Dendritic cell treated with granulocyte-macrophage colony-stimulating factor and Interleukin-4, amounts not matched to agents 40 ng/mL and 50 ng/mL, for 4 days (primary cell): ENCODE data around the gene IQGAP2.

Source experiments
- H3K27ac Mint-ChIP-seq: one replicate; pipeline ENCODE4 v1.8.0; 2022; ENCODE audit warnings: mild to moderate bottlenecking, mixed read lengths
- H3K27me3 Mint-ChIP-seq: one replicate; pipeline ENCODE4 v1.8.0; 2022; ENCODE audit warnings: mild to moderate bottlenecking, mixed read lengths
- H3K36me3 Mint-ChIP-seq: one replicate; pipeline ENCODE4 v1.8.0; 2022; ENCODE audit warnings: low read depth, mixed read lengths
- H3K4me1 Mint-ChIP-seq: one replicate; pipeline ENCODE4 v1.8.0; 2022; ENCODE audit warnings: low read depth, mixed read lengths
- H3K4me3 Mint-ChIP-seq: one replicate; pipeline ENCODE4 v1.8.0; 2022; ENCODE audit warnings: mild to moderate bottlenecking, moderate library complexity, mixed read lengths
- H3K9me3 Mint-ChIP-seq: one replicate; pipeline ENCODE4 v1.8.0; 2022; ENCODE audit warnings: mixed read lengths
- intact Hi-C: fragments of 100-400 bp; cut with micrococcal nuclease; formaldehyde crosslinking; loops from one replicate; pipeline ENCODE4 v1.15.0; 2022

The IQGAP2 gene

DNA sequence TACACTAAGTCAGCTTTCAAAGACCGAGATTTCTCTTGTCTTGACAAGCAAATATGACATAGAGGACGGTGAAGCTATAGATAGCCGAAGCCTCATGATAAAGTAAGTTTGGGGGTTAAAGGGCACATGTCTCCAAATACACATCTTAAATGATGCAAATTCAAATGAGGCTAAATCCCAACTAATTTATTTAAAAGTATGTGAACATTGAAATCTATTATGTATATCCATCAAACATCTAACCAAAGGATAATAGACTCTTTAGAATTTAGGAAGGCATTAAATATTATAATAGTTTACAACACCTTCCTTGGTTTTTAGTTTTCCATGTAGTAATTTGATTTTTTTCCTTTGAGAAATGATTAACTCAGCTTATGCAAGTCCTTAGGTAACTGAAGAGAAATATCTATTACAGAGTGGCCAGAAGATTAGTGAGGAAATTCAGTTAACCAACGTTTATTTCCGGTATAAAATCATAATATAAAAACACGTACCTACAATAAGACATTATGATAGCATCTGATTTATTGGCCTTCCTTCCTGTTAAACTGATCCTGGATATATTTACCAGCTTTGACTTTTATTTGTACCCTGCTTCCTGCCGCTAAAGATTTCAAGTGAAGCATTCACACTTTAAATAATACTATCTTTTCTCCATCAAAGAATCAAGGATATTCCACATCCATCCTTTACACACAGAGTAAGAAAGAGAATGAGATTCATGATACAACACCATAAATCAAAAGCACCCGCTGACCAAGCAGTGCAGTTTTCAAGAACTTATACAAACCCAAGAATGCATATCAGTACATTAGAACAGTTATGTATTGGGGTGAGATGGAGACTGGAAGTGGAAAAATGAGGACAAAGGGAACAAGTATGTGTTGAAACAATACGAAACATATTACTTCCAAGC is 281.0 kb downstream of the IQGAP2 start:
- H3K4me3 Mint-ChIP-seq = no peak overlapping the region
- no peak overlapping the region for H3K27ac Mint-ChIP-seq
- intact Hi-C loops = loop anchor here (2.0 kb wide), 1 partner anchor 73 kb away; no protein-coding TSS in a partner anchor
- no peaks in the 10 kb centered on the region for H3K4me1 Mint-ChIP-seq
- no peaks in the 10 kb centered on the region for H3K27me3 Mint-ChIP-seq
- peaks cover 89% of the 10 kb centered on the region for H3K36me3 Mint-ChIP-seq
- no peaks in the 10 kb centered on the region for H3K9me3 Mint-ChIP-seq

DNA sequence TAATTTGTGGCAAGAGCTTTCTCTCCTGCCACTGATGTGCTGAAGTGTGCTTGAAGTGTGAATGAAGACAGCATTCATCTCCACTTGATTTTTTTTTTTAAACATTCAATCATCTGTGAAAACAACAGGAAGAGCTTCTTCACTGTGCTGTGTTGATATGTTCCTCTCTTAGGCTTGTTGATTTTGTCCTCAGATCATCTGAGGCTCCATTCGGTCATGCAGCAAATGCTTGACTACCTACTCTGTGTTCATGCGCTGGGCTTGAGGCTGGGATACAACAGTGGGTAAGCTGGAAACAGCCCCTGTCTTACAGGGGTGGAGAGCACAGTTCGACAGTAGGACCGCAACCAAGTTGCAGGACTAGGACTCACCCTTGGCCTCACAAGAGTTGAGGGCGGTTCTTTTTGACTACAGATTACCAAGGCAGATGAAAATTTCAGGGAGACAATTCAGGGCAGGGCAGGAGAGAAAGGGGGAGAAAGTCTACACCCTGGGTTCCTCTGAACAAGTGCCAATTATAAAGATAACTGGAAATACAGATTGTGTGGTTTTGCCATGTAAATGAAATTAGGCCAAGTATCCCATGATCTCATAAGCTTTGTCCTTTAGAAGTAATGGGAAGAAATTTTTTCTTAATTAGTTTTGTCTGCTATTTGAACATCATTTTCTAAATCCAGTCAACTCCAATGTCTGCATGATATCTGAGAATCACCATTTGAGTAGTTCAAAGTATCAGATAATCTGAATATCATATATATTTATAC is 281.9 kb downstream of the IQGAP2 start:
- intact Hi-C loops = no loop called here
- Mint-ChIP-seq H3K9me3 (no peaks in the 10 kb centered on the region), H3K4me3 (no peak overlapping the region), H3K36me3 (peaks cover 85% of the 10 kb centered on the region), H3K4me1 (no peaks in the 10 kb centered on the region), H3K27me3 (no peaks in the 10 kb centered on the region), H3K27ac (no peak overlapping the region)

DNA sequence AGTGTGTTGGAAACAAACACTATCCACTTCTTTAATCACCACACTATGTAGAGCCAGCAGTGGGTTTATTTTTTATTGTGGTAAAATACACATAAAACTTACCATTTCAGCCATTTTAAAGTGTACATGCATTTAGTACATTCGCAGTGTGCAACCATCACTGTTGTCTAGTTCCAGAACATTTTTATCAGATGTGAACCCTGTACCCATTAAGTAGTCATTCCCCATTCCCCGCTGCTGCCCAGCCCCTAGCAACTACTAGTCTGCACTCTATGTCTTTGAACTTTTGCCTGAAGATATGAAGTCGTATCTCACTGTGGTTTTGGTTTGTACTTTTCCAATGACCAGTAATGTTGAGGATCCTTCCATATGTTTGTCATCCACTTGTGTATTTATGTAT is 282.6 kb downstream of the IQGAP2 start:
- Mint-ChIP-seq H3K4me3 (no peak overlapping the region), H3K36me3 (peaks cover 85% of the 10 kb centered on the region), H3K9me3 (no peaks in the 10 kb centered on the region), H3K27ac (no peak overlapping the region), H3K4me1 (no peaks in the 10 kb centered on the region), H3K27me3 (no peaks in the 10 kb centered on the region)
- intact Hi-C loops = no loop called here

DNA sequence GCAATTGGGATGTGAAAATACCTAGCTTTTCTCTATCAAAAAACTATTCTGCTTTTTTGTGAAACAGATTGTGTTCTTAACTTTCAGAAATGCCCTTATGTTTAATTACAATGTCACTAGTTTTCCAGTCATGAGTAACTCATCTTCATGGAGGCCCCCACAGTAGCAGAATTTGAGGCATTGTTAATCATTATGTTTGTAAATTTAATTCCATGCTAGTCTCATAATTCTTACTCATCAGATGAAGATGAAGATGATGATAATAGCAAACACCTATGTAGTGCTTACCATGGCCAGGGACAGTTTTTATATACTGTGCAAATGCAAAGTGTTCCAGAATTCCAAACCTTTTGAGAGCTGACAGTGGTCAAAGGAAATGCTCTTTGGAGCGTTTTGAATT is 285.1 kb downstream of the IQGAP2 start:
- Mint-ChIP-seq H3K27me3 (no peaks in the 10 kb centered on the region), H3K9me3 (no peaks in the 10 kb centered on the region), H3K4me1 (no peaks in the 10 kb centered on the region), H3K36me3 (peaks cover 87% of the 10 kb centered on the region), H3K27ac (no peak overlapping the region), H3K4me3 (no peak overlapping the region)
- intact Hi-C loops = no loop called here

DNA sequence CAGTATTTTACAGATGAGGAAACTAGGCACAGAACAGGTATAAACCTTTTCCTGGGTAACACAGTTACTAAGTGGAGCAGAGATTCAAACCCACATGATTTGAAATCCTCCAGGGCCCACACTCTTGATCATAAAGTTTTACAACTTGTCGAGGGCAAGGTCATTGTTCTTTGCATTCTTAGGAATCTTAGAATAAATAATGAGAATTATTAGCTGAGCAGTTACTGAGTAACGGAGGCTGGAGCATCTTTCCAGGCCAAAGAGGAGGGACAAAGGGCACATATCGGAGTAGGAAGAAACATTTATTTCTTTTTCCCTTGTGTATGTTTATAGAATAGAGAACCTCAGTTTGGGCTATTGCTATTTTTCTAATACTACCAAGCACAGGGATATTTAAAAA is 285.8 kb downstream of the IQGAP2 start:
- H3K4me3 Mint-ChIP-seq = no peak overlapping the region
- no peaks in the 10 kb centered on the region for H3K9me3 Mint-ChIP-seq
- H3K27me3 Mint-ChIP-seq = no peaks in the 10 kb centered on the region
- H3K4me1 Mint-ChIP-seq = no peaks in the 10 kb centered on the region
- intact Hi-C loops = no loop called here
- no peak overlapping the region for H3K27ac Mint-ChIP-seq
- H3K36me3 Mint-ChIP-seq = peaks cover 82% of the 10 kb centered on the region

DNA sequence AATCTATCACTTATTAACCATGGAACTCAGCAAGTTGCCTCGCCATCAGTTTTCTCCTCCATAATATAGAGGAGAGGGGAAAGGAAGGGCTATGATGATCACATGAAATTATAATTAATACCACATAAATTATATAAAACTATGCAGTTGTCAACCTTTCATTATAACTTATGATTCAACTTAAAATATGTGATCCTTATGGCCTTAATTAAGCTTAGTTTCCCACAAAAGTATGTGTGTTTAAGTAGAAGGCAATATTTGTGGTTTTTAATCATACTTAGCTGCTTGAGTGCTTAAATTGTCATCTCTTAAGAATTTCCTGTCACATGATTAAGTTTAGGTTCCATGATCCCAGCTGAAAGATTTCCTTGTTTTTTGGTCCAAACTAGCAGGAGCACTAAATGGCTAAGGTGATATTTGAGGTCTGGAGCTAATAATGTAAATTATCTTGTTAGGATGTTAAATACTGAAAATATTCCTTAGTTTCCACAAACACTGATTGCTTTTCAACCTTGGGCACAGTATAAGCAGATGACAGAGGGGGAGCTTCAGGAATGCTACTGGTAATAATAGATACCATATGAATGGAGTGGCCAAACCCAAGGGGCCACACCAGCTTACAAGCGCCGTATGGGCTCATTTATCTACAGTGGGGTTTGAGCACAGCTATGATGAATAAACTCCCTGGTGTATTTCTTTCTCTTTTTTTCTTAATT is 286.4 kb downstream of the IQGAP2 start:
- no peak overlapping the region for H3K27ac Mint-ChIP-seq
- H3K36me3 Mint-ChIP-seq = peaks cover 78% of the 10 kb centered on the region
- intact Hi-C loops = no loop called here
- H3K4me3 Mint-ChIP-seq = no peak overlapping the region
- no peaks in the 10 kb centered on the region for H3K27me3 Mint-ChIP-seq
- H3K4me1 Mint-ChIP-seq = no peaks in the 10 kb centered on the region
- no peaks in the 10 kb centered on the region for H3K9me3 Mint-ChIP-seq

DNA sequence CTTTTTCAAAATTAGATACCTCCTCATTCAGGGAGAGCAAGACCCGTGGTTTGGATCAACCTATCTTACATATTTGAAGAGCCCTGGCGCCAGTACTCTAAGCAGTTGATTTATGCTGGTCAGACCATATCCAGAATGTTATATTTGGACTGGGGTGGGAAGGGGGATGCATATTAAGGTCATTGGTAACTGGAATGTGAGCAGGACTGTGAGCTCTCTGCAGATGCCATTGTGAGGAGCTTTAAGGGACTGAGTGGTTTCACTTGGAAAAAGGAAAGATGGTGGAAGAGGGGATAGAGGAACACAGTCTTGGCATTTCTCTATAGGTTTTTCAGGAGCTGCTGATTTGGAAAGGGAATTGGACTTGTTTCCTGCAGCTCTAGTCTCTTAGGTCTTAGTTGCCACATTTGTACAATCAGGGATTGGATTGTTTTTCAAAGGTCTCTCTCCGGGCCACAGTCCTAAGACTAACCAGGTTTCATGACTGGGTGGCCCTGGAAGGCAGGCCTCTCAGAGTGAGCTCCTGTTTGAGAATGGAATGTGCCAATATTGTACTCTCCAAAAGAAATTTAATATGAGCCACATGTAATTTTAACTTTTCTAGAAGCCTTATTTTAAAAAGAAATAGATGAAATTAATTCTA is 287.1 kb downstream of the IQGAP2 start:
- intact Hi-C loops = no loop called here
- Mint-ChIP-seq H3K36me3 (peaks cover 76% of the 10 kb centered on the region), H3K9me3 (no peaks in the 10 kb centered on the region), H3K4me3 (no peak overlapping the region), H3K27ac (no peak overlapping the region), H3K27me3 (no peaks in the 10 kb centered on the region), H3K4me1 (no peaks in the 10 kb centered on the region)

DNA sequence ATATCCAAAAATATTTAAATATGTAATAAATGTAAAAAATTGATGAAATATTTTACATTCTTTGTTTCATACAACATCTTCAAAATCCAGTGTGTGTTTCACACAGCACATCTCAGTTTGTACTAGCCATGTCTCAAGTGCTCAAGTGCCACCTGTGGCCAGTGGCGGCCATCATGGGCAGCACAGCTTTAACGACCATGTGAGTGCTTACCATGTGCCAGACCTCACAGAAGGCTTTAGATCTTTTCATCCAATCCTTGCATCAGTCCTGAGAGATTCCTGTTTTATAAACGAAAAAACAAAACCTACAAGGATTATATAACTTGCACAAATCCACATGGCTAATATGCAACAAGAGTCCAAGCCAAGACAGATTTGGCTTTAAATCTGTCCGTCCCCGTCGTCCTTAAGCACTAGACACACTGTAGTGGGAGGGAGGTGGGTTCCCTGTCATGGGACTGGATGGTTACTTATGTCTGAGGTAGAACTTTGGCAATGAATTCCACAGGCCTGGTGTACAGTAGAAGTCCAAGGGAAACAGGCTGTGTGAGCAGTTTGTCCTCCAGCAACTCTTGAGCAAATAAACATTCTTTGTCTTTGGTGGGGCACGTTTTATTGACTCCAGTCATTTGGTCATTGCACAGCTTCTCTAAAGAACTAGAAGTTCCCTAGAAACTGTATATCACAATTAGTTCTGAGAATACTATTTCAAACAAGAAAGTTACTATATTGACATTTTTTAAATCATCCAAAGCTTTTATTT is 287.8 kb downstream of the IQGAP2 start:
- H3K27ac Mint-ChIP-seq = no peak overlapping the region

DNA sequence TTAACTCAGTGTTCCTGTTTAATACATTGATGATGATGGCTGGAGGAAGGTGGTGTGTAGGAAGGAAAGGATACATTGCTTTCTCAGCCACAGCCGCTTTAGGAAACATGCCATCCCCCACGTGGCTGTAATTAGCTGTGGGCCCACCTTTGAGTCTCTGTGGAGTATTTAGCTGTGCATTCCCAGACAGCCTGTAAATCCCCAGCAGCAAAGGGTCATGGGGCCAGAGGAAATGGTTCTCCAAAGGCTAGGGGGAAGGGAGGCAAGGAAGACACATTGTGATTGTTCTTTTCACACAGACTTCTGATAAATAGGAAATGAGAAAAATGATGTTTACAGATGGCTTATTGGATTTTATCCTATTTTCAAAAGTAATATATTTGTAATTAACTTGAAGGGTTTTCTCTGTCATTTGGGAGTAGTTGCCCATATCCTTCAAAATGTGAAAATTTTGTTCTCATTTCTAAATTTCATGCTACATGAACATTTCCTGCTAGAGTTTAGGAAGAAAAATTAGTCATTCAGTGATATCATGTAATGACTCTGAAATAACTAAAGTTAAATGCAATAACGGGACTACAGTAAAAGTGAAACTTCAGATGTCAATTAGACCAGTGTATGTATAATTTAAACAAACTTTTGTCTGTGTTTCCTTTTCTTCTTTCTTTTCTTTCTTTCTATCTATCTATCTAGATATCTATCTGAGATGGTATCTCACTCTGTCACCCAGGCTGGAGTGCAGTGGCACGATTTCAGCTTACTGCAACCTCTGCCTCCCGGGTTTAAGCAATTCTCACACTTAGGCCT is 288.6 kb downstream of the IQGAP2 start:
- intact Hi-C loops = no loop called here
- Mint-ChIP-seq H3K4me1 (no peaks in the 10 kb centered on the region), H3K27me3 (no peaks in the 10 kb centered on the region), H3K4me3 (peak overlapping the region; percentile 30), H3K9me3 (no peaks in the 10 kb centered on the region), H3K36me3 (peaks cover 77% of the 10 kb centered on the region), H3K27ac (no peak overlapping the region)

More for the DNA sequence above, 287.8 kb downstream of the IQGAP2 start:
- Mint-ChIP-seq H3K9me3 (no peaks in the 10 kb centered on the region), H3K4me3 (no peak overlapping the region), H3K36me3 (peaks cover 77% of the 10 kb centered on the region), H3K27me3 (no peaks in the 10 kb centered on the region), H3K4me1 (no peaks in the 10 kb centered on the region)
- intact Hi-C loops = no loop called here

DNA sequence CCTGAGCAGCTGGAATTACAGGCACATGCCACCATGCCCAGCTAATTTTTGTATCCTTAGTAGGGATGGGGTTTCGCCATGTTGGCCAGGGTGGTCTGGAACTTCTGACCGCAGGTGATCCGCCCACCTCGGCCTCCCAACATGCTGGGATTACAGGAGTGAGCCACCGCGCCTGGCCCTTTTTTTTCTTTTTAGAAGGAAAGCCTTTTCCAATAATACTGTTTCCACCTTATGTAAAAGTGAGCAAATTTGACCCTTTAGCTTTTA is 289.1 kb downstream of the IQGAP2 start:
- Mint-ChIP-seq H3K27me3 (no peaks in the 10 kb centered on the region), H3K4me3 (peak overlapping the region; percentile 30), H3K27ac (no peak overlapping the region), H3K9me3 (no peaks in the 10 kb centered on the region), H3K4me1 (no peaks in the 10 kb centered on the region), H3K36me3 (peaks cover 73% of the 10 kb centered on the region)
- intact Hi-C loops = no loop called here

DNA sequence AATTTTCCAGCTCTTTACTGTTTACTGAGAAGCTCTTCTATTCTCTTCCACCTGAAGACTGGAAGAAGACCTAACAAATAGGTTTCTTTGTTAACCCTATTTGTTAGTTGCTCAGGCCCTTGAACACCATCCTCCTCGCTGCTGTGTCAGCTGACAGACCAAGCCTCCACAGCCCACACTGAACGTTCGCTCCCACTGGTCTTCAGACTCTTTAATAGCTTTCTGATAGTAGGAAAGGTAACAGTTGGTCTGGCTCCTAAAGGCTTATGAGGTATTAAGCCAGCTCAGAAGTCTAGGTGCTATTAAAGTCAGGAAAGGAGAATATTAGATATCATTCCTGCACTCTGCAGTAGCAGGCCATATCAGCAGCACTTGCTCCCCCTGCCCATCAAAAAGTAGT is 289.6 kb downstream of the IQGAP2 start:
- Mint-ChIP-seq H3K27ac (no peak overlapping the region), H3K4me1 (no peaks in the 10 kb centered on the region), H3K36me3 (peaks cover 72% of the 10 kb centered on the region), H3K4me3 (no peak overlapping the region), H3K27me3 (no peaks in the 10 kb centered on the region), H3K9me3 (no peaks in the 10 kb centered on the region)
- intact Hi-C loops = no loop called here

DNA sequence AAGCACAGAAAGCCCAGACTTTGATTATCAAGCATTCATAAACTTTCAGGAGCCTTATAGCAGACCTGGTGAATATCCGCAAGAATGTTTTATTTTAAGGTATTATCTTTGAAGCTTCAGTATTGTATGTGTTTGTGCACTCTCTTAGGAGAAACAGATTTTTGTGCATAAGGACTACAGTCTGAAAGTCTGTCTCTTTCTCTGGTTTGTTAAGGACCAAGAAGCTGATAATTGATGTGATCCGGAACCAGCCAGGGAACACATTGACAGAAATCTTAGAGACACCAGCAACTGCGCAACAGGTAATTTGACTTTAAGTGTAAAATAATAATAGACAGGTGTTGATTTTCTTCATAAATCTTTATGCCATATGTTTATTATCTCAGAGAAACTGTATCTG is 290.1 kb downstream of the IQGAP2 start:
- no peak overlapping the region for H3K27ac Mint-ChIP-seq
- intact Hi-C loops = no loop called here
- H3K4me3 Mint-ChIP-seq = no peak overlapping the region
- no peaks in the 10 kb centered on the region for H3K4me1 Mint-ChIP-seq
- H3K36me3 Mint-ChIP-seq = peaks cover 72% of the 10 kb centered on the region
- no peaks in the 10 kb centered on the region for H3K27me3 Mint-ChIP-seq
- no peaks in the 10 kb centered on the region for H3K9me3 Mint-ChIP-seq

DNA sequence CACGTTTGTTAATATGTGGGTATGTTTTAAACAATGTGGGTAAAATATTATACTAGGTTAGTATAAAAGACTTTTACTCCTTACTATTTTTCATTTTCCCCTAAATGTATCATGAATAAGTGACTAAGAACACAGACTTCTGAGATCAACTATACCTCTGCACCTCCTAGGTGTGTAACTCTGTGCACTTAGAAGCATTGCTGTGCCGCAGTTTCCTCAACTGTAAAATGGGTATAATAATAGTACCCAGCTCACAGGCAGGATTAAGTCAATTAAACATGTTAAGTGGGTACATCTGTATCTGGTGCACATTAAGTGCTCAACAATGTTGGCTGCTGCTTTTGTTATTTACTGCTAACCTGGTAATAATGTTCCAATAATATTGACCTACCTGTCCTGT is 291.2 kb downstream of the IQGAP2 start:
- H3K36me3 Mint-ChIP-seq = peaks cover 70% of the 10 kb centered on the region
- no peaks in the 10 kb centered on the region for H3K9me3 Mint-ChIP-seq
- H3K27me3 Mint-ChIP-seq = no peaks in the 10 kb centered on the region
- no peak overlapping the region for H3K27ac Mint-ChIP-seq
- no peaks in the 10 kb centered on the region for H3K4me1 Mint-ChIP-seq
- no peak overlapping the region for H3K4me3 Mint-ChIP-seq
- intact Hi-C loops = no loop called here
